SU-DHL-6 (cell line): ENCODE data around the gene GPX2.

ENCODE experiments used
- EZH2phosphoT487 ChIP-seq: fragments of 200-600 bp; sonication (generic), shearing (Covaris generic); conservative IDR thresholded peaks from 2 replicates; pipeline ENCODE4 v1.6.1; 2018; ENCODE audit warnings: mild to moderate bottlenecking, antibody characterized with exemption, low read length, moderate library complexity, mixed read lengths
- TF ChIP-seq, protein P1 (sequence below): fragments of 200-600 bp; sonication (generic); IDR thresholded peaks from one replicate; pipeline ENCODE4 v1.5.1; 2017; ENCODE audit warnings: antibody characterized with exemption, mild to moderate bottlenecking, low read length, moderate library complexity; ENCODE audit not compliant: insufficient read depth, poor library complexity, severe bottlenecking

DNA sequence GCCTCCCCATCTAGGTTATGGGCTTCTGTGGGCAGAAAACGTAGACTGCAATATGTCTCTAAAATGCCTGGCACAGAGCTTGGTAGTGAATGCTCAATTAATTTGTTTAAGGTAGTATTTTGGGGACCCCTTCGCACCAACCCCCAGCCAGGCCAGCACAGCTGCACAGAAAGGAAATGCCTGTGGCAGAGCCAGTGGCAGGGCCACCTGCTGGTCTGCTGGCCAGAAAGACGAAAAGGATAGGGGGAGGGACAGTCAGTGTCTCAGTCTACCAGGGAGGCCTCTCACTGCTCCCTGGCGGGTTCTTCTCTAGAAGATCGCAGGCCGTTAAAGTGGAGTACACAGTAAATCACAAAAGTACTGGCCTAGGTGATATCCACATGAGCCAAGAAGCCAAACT is 26.1 kb upstream of the GPX2 start:
- TF ChIP-seq, protein P1, sequence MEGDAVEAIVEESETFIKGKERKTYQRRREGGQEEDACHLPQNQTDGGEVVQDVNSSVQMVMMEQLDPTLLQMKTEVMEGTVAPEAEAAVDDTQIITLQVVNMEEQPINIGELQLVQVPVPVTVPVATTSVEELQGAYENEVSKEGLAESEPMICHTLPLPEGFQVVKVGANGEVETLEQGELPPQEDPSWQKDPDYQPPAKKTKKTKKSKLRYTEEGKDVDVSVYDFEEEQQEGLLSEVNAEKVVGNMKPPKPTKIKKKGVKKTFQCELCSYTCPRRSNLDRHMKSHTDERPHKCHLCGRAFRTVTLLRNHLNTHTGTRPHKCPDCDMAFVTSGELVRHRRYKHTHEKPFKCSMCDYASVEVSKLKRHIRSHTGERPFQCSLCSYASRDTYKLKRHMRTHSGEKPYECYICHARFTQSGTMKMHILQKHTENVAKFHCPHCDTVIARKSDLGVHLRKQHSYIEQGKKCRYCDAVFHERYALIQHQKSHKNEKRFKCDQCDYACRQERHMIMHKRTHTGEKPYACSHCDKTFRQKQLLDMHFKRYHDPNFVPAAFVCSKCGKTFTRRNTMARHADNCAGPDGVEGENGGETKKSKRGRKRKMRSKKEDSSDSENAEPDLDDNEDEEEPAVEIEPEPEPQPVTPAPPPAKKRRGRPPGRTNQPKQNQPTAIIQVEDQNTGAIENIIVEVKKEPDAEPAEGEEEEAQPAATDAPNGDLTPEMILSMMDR = no peak
- TF ChIP-seq EZH2phosphoT487 = no peak
